K562 (cell line): ENCODE results near the gene CRYBG2. TPM values are rescaled to one million over a fixed set of nuclear protein-coding genes. Genes with fewer than 3 reads are reported as not detected.

Experiments used
- E2F6 ChIP-seq, 2 experiments: IDR thresholded peaks; 2 replicates each; pipeline ENCODE4 v1.6.1; 2011; ENCODE audit warnings: borderline replicate concordance in 1 of 2, control low read depth in 1 of 2, low read depth in 1 of 2, low read length in 1 of 2, mild to moderate bottlenecking in 1 of 2, mixed read lengths in 1 of 2, moderate library complexity in 1 of 2; ENCODE audit not compliant: insufficient read depth in 1 of 2, insufficient read length in 1 of 2, poor library complexity in 1 of 2, severe bottlenecking in 1 of 2; ENCODE audit errors: extremely low read depth in 1 of 2
- EGR1 ChIP-seq: fragments of 450-650 bp; conservative IDR thresholded peaks from 2 replicates; pipeline ENCODE4 v1.6.1; 2017; ENCODE audit warnings: mild to moderate bottlenecking
- MBD2 ChIP-seq: sonication (generic); IDR thresholded peaks from 2 replicates; pipeline ENCODE4 v1.6.1; 2016; ENCODE audit warnings: low read depth, borderline replicate concordance
- NFE2L1 ChIP-seq: fragments of 450-650 bp; IDR thresholded peaks from 2 replicates; pipeline ENCODE4 v1.6.1; 2016; ENCODE audit warnings: missing genetic modification characterization, low read depth, mild to moderate bottlenecking, missing compliant biosample characterization, moderate library complexity, borderline replicate concordance
- PURB ChIP-seq: sonication (generic); formaldehyde crosslinking; IDR thresholded peaks from 2 replicates; pipeline ENCODE4 v1.9.0; 2021; ENCODE audit warnings: low read depth, mild to moderate bottlenecking, missing genetic modification reagents
- TBP ChIP-seq: optimal IDR thresholded peaks from 2 replicates; pipeline ENCODE3; 2011; ENCODE audit warnings: low read depth, low read length, improper control_type of control experiment
- ZNF232 ChIP-seq: sonication (generic); formaldehyde crosslinking; IDR thresholded peaks from 2 replicates; pipeline ENCODE4 v1.8.0; 2022; ENCODE audit warnings: mild to moderate bottlenecking, missing genetic modification reagents
- polyA plus RNA-seq, 8 experiments: library from polyadenylated mRNA; depleted of rRNA in 4 of 8; stranded (reverse) in 5 of 8; unstranded in 3 of 8; fragments of >200 nt; fragmentation: Nextera tagmentation in 2 of 8; fragmentation: Illumina TruSeq in 1 of 8; extraction: Ambion mirVana in 2 of 8; extraction: Trizol in 1 of 8; gene quantifications; 2 replicates each; pipeline versions ENCODE4 v1.2.1 to v1.2.3, GENCODE V29; 2011 to 2014; ENCODE audit warnings: inconsistent platforms in 1 of 8, missing spikeins in 1 of 8
- total RNA-seq, 7 experiments: library from RNA; depleted of rRNA in 6 of 7; stranded (reverse); fragments of >200 nt in 6 of 7; fragmentation: Illumina TruSeq in 2 of 7; extraction: Trizol in 2 of 7; gene quantifications; 2 replicates each; pipeline versions ENCODE4 v1.2.1 to v1.2.3, GENCODE V29; 2011 to 2021; ENCODE audit warnings: low replicate concordance in 1 of 7
- TF ChIP-seq, protein P1 (sequence below), 2 experiments: fragments of 450-650 bp; IDR thresholded peaks; 2 replicates each; pipeline ENCODE4 v1.6.1; 2016; ENCODE audit warnings: mild to moderate bottlenecking in 2 of 2, borderline replicate concordance in 1 of 2, low read depth in 1 of 2, moderate library complexity in 1 of 2
- TF ChIP-seq, protein P2 (sequence below), 2 experiments: IDR thresholded peaks in 1 of 2; conservative IDR thresholded peaks in 1 of 2; 2 replicates each; pipeline ENCODE4 v1.6.1; 2016; ENCODE audit warnings: low read depth in 2 of 2, mild to moderate bottlenecking in 1 of 2, missing compliant biosample characterization in 1 of 2, missing genetic modification characterization in 1 of 2, moderate library complexity in 1 of 2
- TF ChIP-seq, protein P3 (sequence below), 3 experiments: IDR thresholded peaks in 2 of 3; conservative IDR thresholded peaks in 1 of 3; 2 replicates each; pipeline ENCODE4 v1.5.1; 2011 to 2012; ENCODE audit warnings: low read length in 3 of 3, mild to moderate bottlenecking in 3 of 3, control low read depth in 2 of 3, improper control_type of control experiment in 1 of 3, inconsistent platforms in 1 of 3, low read depth in 1 of 3, mixed read lengths in 1 of 3, moderate library complexity in 1 of 3; ENCODE audit not compliant: insufficient read depth in 2 of 3

CRYBG2 gene
- total and polyA plus RNA-seq, 9 of the 15 experiments (the other 6 are each of a cell fraction or from before 2014, with no cell fraction given), result 0.39 to 8.5 (median 3.7) TPM

- TF ChIP-seq, protein P1, sequence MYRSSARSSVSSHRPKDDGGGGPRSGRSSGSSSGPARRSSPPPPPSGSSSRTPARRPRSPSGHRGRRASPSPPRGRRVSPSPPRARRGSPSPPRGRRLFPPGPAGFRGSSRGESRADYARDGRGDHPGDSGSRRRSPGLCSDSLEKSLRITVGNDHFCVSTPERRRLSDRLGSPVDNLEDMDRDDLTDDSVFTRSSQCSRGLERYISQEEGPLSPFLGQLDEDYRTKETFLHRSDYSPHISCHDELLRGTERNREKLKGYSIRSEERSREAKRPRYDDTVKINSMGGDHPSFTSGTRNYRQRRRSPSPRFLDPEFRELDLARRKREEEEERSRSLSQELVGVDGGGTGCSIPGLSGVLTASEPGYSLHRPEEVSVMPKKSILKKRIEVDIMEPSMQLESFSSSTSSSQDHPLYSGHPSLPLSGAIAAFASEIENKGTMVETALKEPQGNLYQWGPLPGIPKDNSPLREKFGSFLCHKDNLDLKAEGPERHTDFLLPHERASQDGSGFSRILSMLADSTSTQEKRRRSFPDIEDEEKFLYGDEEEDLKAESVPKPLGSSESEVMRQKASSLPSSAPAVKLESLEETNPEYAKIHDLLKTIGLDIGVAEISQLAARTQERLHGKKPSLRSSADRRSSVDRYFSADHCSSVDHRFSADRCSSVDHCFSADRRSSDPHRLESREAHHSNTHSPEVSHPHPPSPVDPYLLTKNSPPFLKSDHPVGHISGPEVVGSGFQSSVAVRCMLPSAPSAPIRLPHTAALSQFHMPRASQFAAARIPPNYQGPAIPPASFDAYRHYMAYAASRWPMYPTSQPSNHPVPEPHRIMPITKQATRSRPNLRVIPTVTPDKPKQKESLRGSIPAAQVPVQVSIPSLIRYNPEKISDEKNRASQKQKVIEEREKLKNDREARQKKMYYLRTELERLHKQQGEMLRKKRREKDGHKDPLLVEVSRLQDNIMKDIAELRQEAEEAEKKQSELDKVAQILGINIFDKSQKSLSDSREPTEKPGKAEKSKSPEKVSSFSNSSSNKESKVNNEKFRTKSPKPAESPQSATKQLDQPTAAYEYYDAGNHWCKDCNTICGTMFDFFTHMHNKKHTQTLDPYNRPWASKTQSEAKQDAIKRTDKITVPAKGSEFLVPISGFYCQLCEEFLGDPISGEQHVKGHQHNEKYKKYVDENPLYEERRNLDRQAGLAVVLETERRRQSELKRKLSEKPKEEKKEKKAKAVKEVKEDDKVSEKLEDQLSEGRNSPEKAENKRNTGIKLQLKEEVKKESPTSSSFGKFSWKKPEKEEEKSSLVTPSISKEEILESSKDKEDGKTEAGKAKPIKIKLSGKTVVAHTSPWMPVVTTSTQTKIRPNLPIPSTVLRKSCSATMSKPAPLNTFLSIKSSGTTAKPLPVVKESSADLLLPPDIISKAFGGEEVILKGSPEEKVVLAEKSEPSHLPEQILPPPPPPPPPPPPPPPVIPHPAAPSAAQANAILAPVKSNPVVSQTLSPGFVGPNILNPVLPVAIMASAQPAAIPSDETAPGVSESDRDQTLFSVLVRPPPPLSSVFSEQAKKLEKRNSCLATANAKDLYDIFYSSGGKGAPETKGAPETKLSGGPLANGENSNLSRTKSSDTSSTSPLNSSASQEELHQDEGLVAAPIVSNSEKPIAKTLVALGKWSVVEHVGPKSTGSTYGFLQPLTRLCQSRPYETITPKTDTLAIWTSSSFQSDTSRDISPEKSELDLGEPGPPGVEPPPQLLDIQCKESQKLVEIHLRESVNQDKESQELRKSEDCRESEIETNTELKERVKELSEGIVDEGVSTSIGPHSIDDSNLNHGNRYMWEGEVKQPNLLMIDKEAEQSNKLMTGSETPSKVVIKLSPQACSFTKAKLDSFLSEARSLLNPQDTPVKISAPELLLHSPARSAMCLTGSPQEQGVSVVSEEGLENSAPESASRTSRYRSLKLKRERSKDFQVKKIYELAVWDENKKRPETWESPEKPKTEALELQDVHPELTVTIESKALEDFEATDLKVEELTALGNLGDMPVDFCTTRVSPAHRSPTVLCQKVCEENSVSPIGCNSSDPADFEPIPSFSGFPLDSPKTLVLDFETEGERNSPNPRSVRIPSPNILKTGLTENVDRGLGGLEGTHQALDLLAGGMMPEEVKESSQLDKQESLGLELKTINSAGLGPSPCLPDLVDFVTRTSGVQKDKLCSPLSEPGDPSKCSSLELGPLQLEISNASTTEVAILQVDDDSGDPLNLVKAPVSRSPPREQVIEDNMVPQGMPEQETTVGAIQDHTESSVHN (IDR thresholded peaks at IDR 0.05; ENCODE audit: borderline replicate concordance in 1 of 2, low read depth in 1 of 2), result no peak
- TF ChIP-seq, protein P2, sequence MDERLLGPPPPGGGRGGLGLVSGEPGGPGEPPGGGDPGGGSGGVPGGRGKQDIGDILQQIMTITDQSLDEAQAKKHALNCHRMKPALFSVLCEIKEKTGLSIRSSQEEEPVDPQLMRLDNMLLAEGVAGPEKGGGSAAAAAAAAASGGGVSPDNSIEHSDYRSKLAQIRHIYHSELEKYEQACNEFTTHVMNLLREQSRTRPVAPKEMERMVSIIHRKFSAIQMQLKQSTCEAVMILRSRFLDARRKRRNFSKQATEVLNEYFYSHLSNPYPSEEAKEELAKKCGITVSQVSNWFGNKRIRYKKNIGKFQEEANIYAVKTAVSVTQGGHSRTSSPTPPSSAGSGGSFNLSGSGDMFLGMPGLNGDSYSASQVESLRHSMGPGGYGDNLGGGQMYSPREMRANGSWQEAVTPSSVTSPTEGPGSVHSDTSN (CRISPR knock-in tag; IDR thresholded peaks at IDR 0.05; ENCODE audit: low read depth), result no peak
- TF ChIP-seq, protein P2 (tag; conservative IDR thresholded peaks at IDR 0.05; ENCODE audit: low read depth), result no peak
- 0 out of 2 replicates have a peak, but pooled peaks have one; percentile 12 for TF ChIP-seq MBD2
- TF ChIP-seq ZNF232 (CRISPR knock-in tag), result 0 out of 2 replicates have a peak, but pooled peaks have one; percentile 22
- TF ChIP-seq E2F6 (IDR thresholded peaks at IDR 0.05; ENCODE audit: borderline replicate concordance in 1 of 2, extremely low read depth in 1 of 2, insufficient read depth in 1 of 2, insufficient read length in 1 of 2, low read depth in 1 of 2, low read length in 1 of 2, poor library complexity in 1 of 2, severe bottlenecking in 1 of 2), result no peak
- TF ChIP-seq PURB, result no peak
- no peak for TF ChIP-seq TBP
- no peak for TF ChIP-seq NFE2L1 (tag)
- TF ChIP-seq, protein P3, sequence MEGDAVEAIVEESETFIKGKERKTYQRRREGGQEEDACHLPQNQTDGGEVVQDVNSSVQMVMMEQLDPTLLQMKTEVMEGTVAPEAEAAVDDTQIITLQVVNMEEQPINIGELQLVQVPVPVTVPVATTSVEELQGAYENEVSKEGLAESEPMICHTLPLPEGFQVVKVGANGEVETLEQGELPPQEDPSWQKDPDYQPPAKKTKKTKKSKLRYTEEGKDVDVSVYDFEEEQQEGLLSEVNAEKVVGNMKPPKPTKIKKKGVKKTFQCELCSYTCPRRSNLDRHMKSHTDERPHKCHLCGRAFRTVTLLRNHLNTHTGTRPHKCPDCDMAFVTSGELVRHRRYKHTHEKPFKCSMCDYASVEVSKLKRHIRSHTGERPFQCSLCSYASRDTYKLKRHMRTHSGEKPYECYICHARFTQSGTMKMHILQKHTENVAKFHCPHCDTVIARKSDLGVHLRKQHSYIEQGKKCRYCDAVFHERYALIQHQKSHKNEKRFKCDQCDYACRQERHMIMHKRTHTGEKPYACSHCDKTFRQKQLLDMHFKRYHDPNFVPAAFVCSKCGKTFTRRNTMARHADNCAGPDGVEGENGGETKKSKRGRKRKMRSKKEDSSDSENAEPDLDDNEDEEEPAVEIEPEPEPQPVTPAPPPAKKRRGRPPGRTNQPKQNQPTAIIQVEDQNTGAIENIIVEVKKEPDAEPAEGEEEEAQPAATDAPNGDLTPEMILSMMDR (IDR thresholded peaks at IDR 0.05 in 2 of 3, conservative IDR thresholded peaks at IDR 0.05 in 1 of 3; ENCODE audit: insufficient read depth in 2 of 3, low read depth in 1 of 3, low read length in 3 of 3), result no peak
- TF ChIP-seq EGR1, result 0 out of 2 replicates have a peak, but pooled peaks have one; percentile 41
Measured at GRCh38 chr1:26278724-26279455, 75.0 kb downstream of the CRYBG2 start (continued).
